Osteoblast (primary cell): ENCODE measurements around the gene OVAAL. TPM values are rescaled to one million over a fixed set of nuclear protein-coding genes. Genes with fewer than 3 reads are reported as not detected.

Experiments
- DNase-seq: peaks from one replicate; pipeline ENCODE4 v3.0.0; 2011; ENCODE audit warnings: low spot score, mixed read lengths; ENCODE audit not compliant: insufficient read length; ENCODE audit errors: missing footprints
- H2AFZ ChIP-seq: 2 replicates; pipeline ENCODE4 v1.6.0; 2011; ENCODE audit warnings: mild to moderate bottlenecking, low read length
- H3K27ac ChIP-seq: 2 replicates; pipeline ENCODE4 v1.5.1; 2011; ENCODE audit warnings: mild to moderate bottlenecking, low read depth, low read length, moderate library complexity
- H3K27me3 ChIP-seq: 2 replicates; pipeline ENCODE4 v1.6.0; 2012; ENCODE audit warnings: mild to moderate bottlenecking, control low read depth, inconsistent platforms, low read length, moderate library complexity; ENCODE audit not compliant: insufficient read depth
- H3K36me3 ChIP-seq: 2 replicates; pipeline ENCODE4 v1.5.1; 2011; ENCODE audit warnings: mild to moderate bottlenecking, low read length, control low read depth, moderate library complexity; ENCODE audit not compliant: insufficient read depth
- H3K4me1 ChIP-seq: 2 replicates; pipeline ENCODE4 v1.5.1; 2011; ENCODE audit warnings: mild to moderate bottlenecking, low read length, control low read depth, moderate library complexity; ENCODE audit not compliant: insufficient read depth
- H3K4me2 ChIP-seq: 2 replicates; pipeline ENCODE4 v1.6.0; 2011; ENCODE audit warnings: mild to moderate bottlenecking, low read length; ENCODE audit not compliant: insufficient read depth
- H3K4me3 ChIP-seq: fragments of 200-600 bp; sonication (generic); 3 replicates; pipeline ENCODE4 v1.5.1; 2012; ENCODE audit warnings: mild to moderate bottlenecking, low read length, inconsistent platforms; ENCODE audit not compliant: insufficient read depth
- H3K79me2 ChIP-seq: 2 replicates; pipeline ENCODE4 v1.6.0; 2012; ENCODE audit warnings: mild to moderate bottlenecking, low read length, control low read depth, inconsistent platforms; ENCODE audit not compliant: insufficient read depth
- H3K9me3 ChIP-seq: 2 replicates; pipeline ENCODE4 v1.5.1; 2011; ENCODE audit warnings: low read depth, low read length, control low read depth
- H4K20me1 ChIP-seq: 2 replicates; pipeline ENCODE4 v1.6.0; 2012; ENCODE audit warnings: mild to moderate bottlenecking, low read length, control low read depth; ENCODE audit not compliant: insufficient read depth
- CTCF ChIP-seq: IDR thresholded peaks from 2 replicates; pipeline ENCODE4 v1.5.1; 2011; ENCODE audit warnings: mild to moderate bottlenecking, low read depth, low read length, moderate library complexity; ENCODE audit errors: extremely low read depth
- total RNA-seq: library from RNA; depleted of rRNA; stranded (reverse); fragments of >200 nt; gene quantifications from 2 replicates; pipeline ENCODE4 v1.2.3, GENCODE V29; 2012

Gene OVAAL
- not detected in 2 replicates for total RNA-seq

DNA sequence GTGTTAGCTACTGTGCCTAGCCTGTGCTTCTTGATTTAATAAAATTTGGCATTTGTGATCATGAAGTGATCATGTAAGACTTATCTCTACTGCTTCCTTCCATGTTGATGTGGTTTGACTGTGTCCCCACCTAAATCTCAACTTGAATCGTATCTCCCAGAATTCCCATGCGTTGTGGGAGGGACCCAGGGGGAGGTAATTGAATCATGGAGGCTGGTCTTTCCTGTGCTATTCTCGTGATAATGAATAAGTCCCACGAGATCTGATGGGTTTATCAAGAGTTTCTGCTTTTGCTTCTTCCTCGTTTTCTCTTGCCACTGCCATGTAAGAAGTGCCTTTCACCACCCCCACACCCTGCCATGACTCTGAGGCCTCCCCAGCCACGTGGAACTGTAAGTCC lies at the start of gene OVAAL:
Gene OVAAL, plus strand, starts transcription at position 301 of the 400 bp plus-strand sequence.
- peaks cover 31% of the 10 kb centered on the region for H3K4me1 ChIP-seq
- H2AFZ ChIP-seq: no peak within 1 kb of the TSS
- H3K79me2 ChIP-seq: no peaks in the 10 kb centered on the region
- H3K4me3 ChIP-seq: no peak within 1 kb of the TSS
- no peak within 1 kb of the TSS for H3K4me2 ChIP-seq
- H3K36me3 ChIP-seq: no peaks in the 10 kb centered on the region
- DNase-seq: no peak
- no peaks in the 10 kb centered on the region for H3K27me3 ChIP-seq
- TF ChIP-seq CTCF: no peak
- H3K9me3 ChIP-seq: no peaks in the 10 kb centered on the region
- no peak within 1 kb of the TSS for H3K27ac ChIP-seq
- H4K20me1 ChIP-seq: no peaks in the 10 kb centered on the region

GRCh38 chr1:180510882-180511281 lies 47.9 kb upstream of the OVAAL start:
- H3K27me3 ChIP-seq: no peaks in the 10 kb centered on the region
- peaks cover 6% of the 10 kb centered on the region for H3K4me1 ChIP-seq
- H2AFZ ChIP-seq: no peak overlapping the region
- no peaks in the 10 kb centered on the region for H4K20me1 ChIP-seq
- H3K9me3 ChIP-seq: no peaks in the 10 kb centered on the region
- H3K79me2 ChIP-seq: no peaks in the 10 kb centered on the region
- TF ChIP-seq CTCF: no peak
- DNase-seq: no peak
- H3K4me3 ChIP-seq: no peak overlapping the region
- no peaks in the 10 kb centered on the region for H3K36me3 ChIP-seq
- H3K27ac ChIP-seq: no peak overlapping the region
- no peak overlapping the region for H3K4me2 ChIP-seq

DNA sequence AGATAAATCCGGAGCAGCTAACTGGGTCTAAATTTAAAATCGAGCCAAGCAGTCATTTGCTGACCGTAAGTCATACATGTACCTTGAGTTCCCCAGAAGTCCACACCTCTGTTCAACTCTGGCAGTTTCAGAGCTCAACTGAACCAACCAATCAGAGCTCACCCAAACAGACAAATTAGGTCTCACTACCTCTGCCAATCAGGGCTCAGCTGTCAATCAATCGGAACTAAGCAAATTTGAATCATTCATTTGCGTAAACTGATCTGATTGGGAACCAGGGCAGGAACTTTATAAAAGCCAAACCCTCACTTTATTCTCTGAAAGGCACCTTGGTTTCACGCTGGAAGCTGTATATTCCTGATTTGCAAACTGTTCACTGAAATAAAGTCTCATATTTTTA lies 45.2 kb upstream of the OVAAL start:
- H3K79me2 ChIP-seq: no peaks in the 10 kb centered on the region
- H2AFZ ChIP-seq: no peak overlapping the region
- no peaks in the 10 kb centered on the region for H3K9me3 ChIP-seq
- H4K20me1 ChIP-seq: no peaks in the 10 kb centered on the region
- H3K4me2 ChIP-seq: no peak overlapping the region
- peaks cover 10% of the 10 kb centered on the region for H3K4me1 ChIP-seq
- no peak overlapping the region for H3K27ac ChIP-seq
- no peak for DNase-seq
- TF ChIP-seq CTCF: no peak
- H3K4me3 ChIP-seq: no peak overlapping the region
- H3K27me3 ChIP-seq: no peaks in the 10 kb centered on the region
- H3K36me3 ChIP-seq: no peaks in the 10 kb centered on the region

GRCh38 chr1:180515364-180515763 lies 43.4 kb upstream of the OVAAL start:
- Histone ChIP-seq H3K27me3 (no peaks in the 10 kb centered on the region), H3K27ac (no peak overlapping the region), H3K36me3 (no peaks in the 10 kb centered on the region), H3K79me2 (no peaks in the 10 kb centered on the region), H3K4me1 (peaks cover 10% of the 10 kb centered on the region), H3K9me3 (no peaks in the 10 kb centered on the region), H2AFZ (peak overlapping the region; percentile 63), H3K4me3 (no peak overlapping the region), H3K4me2 (peak overlapping the region; percentile 64), H4K20me1 (no peaks in the 10 kb centered on the region)
- DNase-seq: no peak
- TF ChIP-seq CTCF: no peak
